HEK293 (cell line): ENCODE results near the gene GNAS.

Experiments used
- EGR2 ChIP-seq: fragments of 450-650 bp; formaldehyde crosslinking; IDR thresholded peaks from 2 replicates; pipeline ENCODE4 v1.5.1; 2016; ENCODE audit warnings: low read depth, missing biosample characterization, missing genetic modification characterization
- GLI4 ChIP-seq: fragments of 450-650 bp; formaldehyde crosslinking; IDR thresholded peaks from 2 replicates; pipeline ENCODE4 v1.5.1; 2016; ENCODE audit warnings: missing biosample characterization, missing genetic modification characterization
- KLF16 ChIP-seq: fragments of 450-650 bp; formaldehyde crosslinking; IDR thresholded peaks from 2 replicates; pipeline ENCODE4 v1.5.1; 2017; ENCODE audit warnings: missing biosample characterization, missing genetic modification characterization
- RBAK ChIP-seq: fragments of 450-650 bp; formaldehyde crosslinking; IDR thresholded peaks from 2 replicates; pipeline ENCODE4 v1.5.1; 2016; ENCODE audit warnings: missing biosample characterization, missing genetic modification characterization
- SP3 ChIP-seq: fragments of 450-650 bp; formaldehyde crosslinking; IDR thresholded peaks from 2 replicates; pipeline ENCODE4 v1.5.1; 2016; ENCODE audit warnings: missing biosample characterization, missing genetic modification characterization
- ZBTB8A ChIP-seq: fragments of 450-650 bp; formaldehyde crosslinking; IDR thresholded peaks from 2 replicates; pipeline ENCODE4 v1.5.1; 2016; ENCODE audit warnings: missing biosample characterization, missing genetic modification characterization
- ZIC2 ChIP-seq: fragments of 450-650 bp; formaldehyde crosslinking; IDR thresholded peaks from 2 replicates; pipeline ENCODE4 v1.5.1; 2016; ENCODE audit warnings: missing biosample characterization, missing genetic modification characterization
- ZNF341 ChIP-seq: fragments of 450-650 bp; formaldehyde crosslinking; IDR thresholded peaks from 2 replicates; pipeline ENCODE4; 2016; ENCODE audit warnings: low read depth, missing biosample characterization, missing genetic modification characterization
- ZNF350 ChIP-seq: fragments of 450-650 bp; formaldehyde crosslinking; IDR thresholded peaks from 2 replicates; pipeline ENCODE4 v1.5.0; 2017; ENCODE audit warnings: missing biosample characterization, mild to moderate bottlenecking, missing genetic modification characterization
- ZNF423 ChIP-seq: fragments of 450-650 bp; formaldehyde crosslinking; IDR thresholded peaks from 2 replicates; pipeline ENCODE4 v1.5.1; 2016; ENCODE audit warnings: missing biosample characterization, missing genetic modification characterization
- ZNF629 ChIP-seq: fragments of 450-650 bp; formaldehyde crosslinking; IDR thresholded peaks from 2 replicates; pipeline ENCODE4 v1.5.1; 2017; ENCODE audit warnings: missing biosample characterization, missing genetic modification characterization
- ZNF660 ChIP-seq: fragments of 450-650 bp; IDR thresholded peaks from 2 replicates; pipeline ENCODE4 v1.5.1; 2018; ENCODE audit warnings: missing biosample characterization, mild to moderate bottlenecking, missing genetic modification characterization
- ZNF843 ChIP-seq: fragments of 450-650 bp; formaldehyde crosslinking; IDR thresholded peaks from 2 replicates; pipeline ENCODE4 v1.5.1; 2016; ENCODE audit warnings: missing biosample characterization, missing genetic modification characterization
- ZXDB ChIP-seq: fragments of 450-650 bp; formaldehyde crosslinking; IDR thresholded peaks from 2 replicates; pipeline ENCODE4 v1.5.1; 2016; ENCODE audit warnings: missing biosample characterization, missing genetic modification characterization
- TF ChIP-seq, protein P1 (sequence below): fragments of 450-650 bp; IDR thresholded peaks from 2 replicates; pipeline ENCODE4 v1.5.1; 2018; ENCODE audit warnings: missing biosample characterization, mild to moderate bottlenecking, missing genetic modification characterization
- TF ChIP-seq, protein P2 (sequence below): fragments of 450-650 bp; formaldehyde crosslinking; IDR thresholded peaks from 2 replicates; pipeline ENCODE4 v1.5.1; 2016; ENCODE audit warnings: missing biosample characterization, missing genetic modification characterization, borderline replicate concordance
- TF ChIP-seq, protein P3 (sequence below): fragments of 450-650 bp; formaldehyde crosslinking; IDR thresholded peaks from 2 replicates; pipeline ENCODE4 v1.5.1; 2016; ENCODE audit warnings: missing biosample characterization, missing genetic modification characterization, low read depth
- TF ChIP-seq, protein P4 (sequence below): fragments of 450-650 bp; formaldehyde crosslinking; IDR thresholded peaks from 2 replicates; pipeline ENCODE4 v1.5.1; 2016; ENCODE audit warnings: missing biosample characterization, missing genetic modification characterization
- TF ChIP-seq, protein P5 (sequence below): fragments of 450-650 bp; formaldehyde crosslinking; IDR thresholded peaks from 2 replicates; pipeline ENCODE4 v1.5.1; 2016; ENCODE audit warnings: missing biosample characterization, missing genetic modification characterization
- TF ChIP-seq, protein P6 (sequence below): fragments of 450-650 bp; formaldehyde crosslinking; IDR thresholded peaks from 2 replicates; pipeline ENCODE4 v1.5.1; 2016; ENCODE audit warnings: missing biosample characterization, missing genetic modification characterization
- TF ChIP-seq, protein P7 (sequence below): fragments of 450-650 bp; formaldehyde crosslinking; IDR thresholded peaks from 2 replicates; pipeline ENCODE4 v1.5.1; 2017; ENCODE audit warnings: missing biosample characterization, missing genetic modification characterization
- TF ChIP-seq, protein P8 (sequence below): fragments of 450-650 bp; formaldehyde crosslinking; conservative IDR thresholded peaks from 2 replicates; pipeline ENCODE4 v1.5.1; 2016; ENCODE audit warnings: low read depth, missing biosample characterization, missing genetic modification characterization

Gene GNAS

DNA sequence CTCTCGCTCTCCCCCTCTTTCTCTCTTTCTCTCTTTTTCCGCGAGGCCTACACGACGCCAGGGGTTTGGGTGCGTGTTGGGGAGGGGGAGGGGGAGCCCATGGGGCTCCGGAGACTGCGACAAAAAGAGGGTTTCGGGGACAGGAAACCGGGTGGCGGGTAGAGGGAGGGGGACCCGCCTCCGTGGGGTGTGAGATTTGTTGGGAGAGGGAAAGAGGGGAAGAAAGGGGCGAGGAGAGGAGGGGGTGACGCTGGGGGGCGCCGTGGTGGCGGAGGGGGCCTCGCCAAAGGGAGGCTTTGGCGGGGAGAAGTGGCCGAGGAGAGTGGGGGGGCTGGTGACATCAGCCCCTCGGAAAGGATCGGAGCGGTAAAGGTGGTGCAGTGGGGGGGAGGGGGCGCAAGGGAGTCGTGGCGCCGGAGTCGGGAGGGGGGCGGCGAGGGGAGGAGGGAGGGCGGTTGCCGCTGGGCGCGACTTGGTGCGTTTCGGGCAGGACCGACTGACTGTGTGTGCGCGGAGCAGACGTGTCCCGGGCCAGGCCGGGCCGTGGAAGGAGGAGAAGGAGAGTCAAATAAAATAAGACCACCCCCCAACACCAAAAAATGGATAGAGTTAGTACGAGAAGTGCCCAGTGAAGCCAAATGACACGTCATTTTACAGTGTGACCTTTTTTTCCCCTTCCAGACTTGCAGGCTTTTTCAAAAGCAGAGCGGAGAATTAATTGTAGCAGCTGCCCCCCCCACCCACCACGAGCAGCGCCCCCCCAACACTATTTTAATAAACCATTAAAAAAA, 39.8 kb downstream of the GNAS start (continued):
- TF ChIP-seq EGR2 (tag by site-specific recombination) (peak; percentile 30; the same call in 1 of the 2 replicates), ZIC2 (peak; percentile 83), ZNF341 (tag by site-specific recombination) (peak; percentile 36), ZBTB8A (tag by site-specific recombination) (peak; percentile 92), ZNF629 (tag by site-specific recombination) (peak; percentile 63; the same call in 1 of the 2 replicates), ZNF350 (no peak), RBAK (no peak), SP3 (tag by site-specific recombination) (peak; percentile 57; the same call in 1 of the 2 replicates), ZXDB (tag by site-specific recombination) (peak; percentile 58; the same call in 1 of the 2 replicates), GLI4 (tag by site-specific recombination) (no peak), ZNF660 (tag by site-specific recombination) (no peak), ZNF423 (tag by site-specific recombination) (0 out of 2 replicates have a peak, but pooled peaks have one; percentile 45), KLF16 (peak; percentile 83), ZNF843 (tag by site-specific recombination) (peak; percentile 30; the same call in 1 of the 2 replicates)
- TF ChIP-seq, protein P1, sequence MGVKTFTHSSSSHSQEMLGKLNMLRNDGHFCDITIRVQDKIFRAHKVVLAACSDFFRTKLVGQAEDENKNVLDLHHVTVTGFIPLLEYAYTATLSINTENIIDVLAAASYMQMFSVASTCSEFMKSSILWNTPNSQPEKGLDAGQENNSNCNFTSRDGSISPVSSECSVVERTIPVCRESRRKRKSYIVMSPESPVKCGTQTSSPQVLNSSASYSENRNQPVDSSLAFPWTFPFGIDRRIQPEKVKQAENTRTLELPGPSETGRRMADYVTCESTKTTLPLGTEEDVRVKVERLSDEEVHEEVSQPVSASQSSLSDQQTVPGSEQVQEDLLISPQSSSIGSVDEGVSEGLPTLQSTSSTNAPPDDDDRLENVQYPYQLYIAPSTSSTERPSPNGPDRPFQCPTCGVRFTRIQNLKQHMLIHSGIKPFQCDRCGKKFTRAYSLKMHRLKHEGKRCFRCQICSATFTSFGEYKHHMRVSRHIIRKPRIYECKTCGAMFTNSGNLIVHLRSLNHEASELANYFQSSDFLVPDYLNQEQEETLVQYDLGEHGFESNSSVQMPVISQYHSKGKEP (tag by site-specific recombination): no peak
- TF ChIP-seq, protein P2, sequence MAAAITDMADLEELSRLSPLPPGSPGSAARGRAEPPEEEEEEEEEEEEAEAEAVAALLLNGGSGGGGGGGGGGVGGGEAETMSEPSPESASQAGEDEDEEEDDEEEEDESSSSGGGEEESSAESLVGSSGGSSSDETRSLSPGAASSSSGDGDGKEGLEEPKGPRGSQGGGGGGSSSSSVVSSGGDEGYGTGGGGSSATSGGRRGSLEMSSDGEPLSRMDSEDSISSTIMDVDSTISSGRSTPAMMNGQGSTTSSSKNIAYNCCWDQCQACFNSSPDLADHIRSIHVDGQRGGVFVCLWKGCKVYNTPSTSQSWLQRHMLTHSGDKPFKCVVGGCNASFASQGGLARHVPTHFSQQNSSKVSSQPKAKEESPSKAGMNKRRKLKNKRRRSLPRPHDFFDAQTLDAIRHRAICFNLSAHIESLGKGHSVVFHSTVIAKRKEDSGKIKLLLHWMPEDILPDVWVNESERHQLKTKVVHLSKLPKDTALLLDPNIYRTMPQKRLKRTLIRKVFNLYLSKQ (tag by site-specific recombination): no peak
- TF ChIP-seq, protein P3, sequence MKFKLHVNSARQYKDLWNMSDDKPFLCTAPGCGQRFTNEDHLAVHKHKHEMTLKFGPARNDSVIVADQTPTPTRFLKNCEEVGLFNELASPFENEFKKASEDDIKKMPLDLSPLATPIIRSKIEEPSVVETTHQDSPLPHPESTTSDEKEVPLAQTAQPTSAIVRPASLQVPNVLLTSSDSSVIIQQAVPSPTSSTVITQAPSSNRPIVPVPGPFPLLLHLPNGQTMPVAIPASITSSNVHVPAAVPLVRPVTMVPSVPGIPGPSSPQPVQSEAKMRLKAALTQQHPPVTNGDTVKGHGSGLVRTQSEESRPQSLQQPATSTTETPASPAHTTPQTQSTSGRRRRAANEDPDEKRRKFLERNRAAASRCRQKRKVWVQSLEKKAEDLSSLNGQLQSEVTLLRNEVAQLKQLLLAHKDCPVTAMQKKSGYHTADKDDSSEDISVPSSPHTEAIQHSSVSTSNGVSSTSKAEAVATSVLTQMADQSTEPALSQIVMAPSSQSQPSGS: peak; percentile 19; the same call in 1 of the 2 replicates
- TF ChIP-seq, protein P4, sequence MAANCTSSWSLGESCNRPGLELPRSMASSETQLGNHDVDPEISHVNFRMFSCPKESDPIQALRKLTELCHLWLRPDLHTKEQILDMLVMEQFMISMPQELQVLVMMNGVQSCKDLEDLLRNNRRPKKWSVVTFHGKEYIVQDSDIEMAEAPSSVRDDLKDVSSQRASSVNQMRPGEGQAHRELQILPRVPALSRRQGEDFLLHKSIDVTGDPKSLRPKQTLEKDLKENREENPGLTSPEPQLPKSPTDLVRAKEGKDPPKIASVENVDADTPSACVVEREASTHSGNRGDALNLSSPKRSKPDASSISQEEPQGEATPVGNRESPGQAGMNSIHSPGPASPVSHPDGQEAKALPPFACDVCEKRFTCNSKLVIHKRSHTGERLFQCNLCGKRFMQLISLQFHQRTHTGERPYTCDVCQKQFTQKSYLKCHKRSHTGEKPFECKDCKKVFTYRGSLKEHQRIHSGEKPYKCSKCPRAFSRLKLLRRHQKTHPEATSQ (tag by site-specific recombination): no peak
- TF ChIP-seq, protein P5, sequence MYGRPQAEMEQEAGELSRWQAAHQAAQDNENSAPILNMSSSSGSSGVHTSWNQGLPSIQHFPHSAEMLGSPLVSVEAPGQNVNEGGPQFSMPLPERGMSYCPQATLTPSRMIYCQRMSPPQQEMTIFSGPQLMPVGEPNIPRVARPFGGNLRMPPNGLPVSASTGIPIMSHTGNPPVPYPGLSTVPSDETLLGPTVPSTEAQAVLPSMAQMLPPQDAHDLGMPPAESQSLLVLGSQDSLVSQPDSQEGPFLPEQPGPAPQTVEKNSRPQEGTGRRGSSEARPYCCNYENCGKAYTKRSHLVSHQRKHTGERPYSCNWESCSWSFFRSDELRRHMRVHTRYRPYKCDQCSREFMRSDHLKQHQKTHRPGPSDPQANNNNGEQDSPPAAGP (tag by site-specific recombination): peak; percentile 72
- TF ChIP-seq, protein P6, sequence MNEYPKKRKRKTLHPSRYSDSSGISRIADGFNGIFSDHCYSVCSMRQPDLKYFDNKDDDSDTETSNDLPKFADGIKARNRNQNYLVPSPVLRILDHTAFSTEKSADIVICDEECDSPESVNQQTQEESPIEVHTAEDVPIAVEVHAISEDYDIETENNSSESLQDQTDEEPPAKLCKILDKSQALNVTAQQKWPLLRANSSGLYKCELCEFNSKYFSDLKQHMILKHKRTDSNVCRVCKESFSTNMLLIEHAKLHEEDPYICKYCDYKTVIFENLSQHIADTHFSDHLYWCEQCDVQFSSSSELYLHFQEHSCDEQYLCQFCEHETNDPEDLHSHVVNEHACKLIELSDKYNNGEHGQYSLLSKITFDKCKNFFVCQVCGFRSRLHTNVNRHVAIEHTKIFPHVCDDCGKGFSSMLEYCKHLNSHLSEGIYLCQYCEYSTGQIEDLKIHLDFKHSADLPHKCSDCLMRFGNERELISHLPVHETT (tag by site-specific recombination): 0 out of 2 replicates have a peak, but pooled peaks have one; percentile 30
- TF ChIP-seq, protein P7, sequence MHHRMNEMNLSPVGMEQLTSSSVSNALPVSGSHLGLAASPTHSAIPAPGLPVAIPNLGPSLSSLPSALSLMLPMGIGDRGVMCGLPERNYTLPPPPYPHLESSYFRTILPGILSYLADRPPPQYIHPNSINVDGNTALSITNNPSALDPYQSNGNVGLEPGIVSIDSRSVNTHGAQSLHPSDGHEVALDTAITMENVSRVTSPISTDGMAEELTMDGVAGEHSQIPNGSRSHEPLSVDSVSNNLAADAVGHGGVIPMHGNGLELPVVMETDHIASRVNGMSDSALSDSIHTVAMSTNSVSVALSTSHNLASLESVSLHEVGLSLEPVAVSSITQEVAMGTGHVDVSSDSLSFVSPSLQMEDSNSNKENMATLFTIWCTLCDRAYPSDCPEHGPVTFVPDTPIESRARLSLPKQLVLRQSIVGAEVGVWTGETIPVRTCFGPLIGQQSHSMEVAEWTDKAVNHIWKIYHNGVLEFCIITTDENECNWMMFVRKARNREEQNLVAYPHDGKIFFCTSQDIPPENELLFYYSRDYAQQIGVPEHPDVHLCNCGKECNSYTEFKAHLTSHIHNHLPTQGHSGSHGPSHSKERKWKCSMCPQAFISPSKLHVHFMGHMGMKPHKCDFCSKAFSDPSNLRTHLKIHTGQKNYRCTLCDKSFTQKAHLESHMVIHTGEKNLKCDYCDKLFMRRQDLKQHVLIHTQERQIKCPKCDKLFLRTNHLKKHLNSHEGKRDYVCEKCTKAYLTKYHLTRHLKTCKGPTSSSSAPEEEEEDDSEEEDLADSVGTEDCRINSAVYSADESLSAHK (tag by site-specific recombination): peak; percentile 83
- TF ChIP-seq, protein P8, sequence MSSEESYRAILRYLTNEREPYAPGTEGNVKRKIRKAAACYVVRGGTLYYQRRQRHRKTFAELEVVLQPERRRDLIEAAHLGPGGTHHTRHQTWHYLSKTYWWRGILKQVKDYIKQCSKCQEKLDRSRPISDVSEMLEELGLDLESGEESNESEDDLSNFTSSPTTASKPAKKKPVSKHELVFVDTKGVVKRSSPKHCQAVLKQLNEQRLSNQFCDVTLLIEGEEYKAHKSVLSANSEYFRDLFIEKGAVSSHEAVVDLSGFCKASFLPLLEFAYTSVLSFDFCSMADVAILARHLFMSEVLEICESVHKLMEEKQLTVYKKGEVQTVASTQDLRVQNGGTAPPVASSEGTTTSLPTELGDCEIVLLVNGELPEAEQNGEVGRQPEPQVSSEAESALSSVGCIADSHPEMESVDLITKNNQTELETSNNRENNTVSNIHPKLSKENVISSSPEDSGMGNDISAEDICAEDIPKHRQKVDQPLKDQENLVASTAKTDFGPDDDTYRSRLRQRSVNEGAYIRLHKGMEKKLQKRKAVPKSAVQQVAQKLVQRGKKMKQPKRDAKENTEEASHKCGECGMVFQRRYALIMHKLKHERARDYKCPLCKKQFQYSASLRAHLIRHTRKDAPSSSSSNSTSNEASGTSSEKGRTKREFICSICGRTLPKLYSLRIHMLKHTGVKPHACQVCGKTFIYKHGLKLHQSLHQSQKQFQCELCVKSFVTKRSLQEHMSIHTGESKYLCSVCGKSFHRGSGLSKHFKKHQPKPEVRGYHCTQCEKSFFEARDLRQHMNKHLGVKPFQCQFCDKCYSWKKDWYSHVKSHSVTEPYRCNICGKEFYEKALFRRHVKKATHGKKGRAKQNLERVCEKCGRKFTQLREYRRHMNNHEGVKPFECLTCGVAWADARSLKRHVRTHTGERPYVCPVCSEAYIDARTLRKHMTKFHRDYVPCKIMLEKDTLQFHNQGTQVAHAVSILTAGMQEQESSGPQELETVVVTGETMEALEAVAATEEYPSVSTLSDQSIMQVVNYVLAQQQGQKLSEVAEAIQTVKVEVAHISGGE: peak; percentile 75
